Natural killer cell (primary cell): Measurements from ENCODE around the gene HCAR1. TPM values are rescaled to one million over a fixed set of nuclear protein-coding genes. Genes with fewer than 3 reads are reported as not detected.

Source experiments
- ATAC-seq, 3 donors: fragments of 150-1000 bp in 2 of 3; fragments of 200-7000 bp in 1 of 3; cut with Tn5 transposase; 1 replicate in 1 of 3; 2 replicates in 2 of 3; pipeline ENCODE4 v1.10.0; 2021; ENCODE audit warnings: mild to moderate bottlenecking in 2 of 3, moderate library complexity in 2 of 3
- DNase-seq, 2 donors: peaks; one replicate each; pipeline versions ENCODE4 v3.0.0 to v3.0.0-alpha.2; 2013 to 2021; ENCODE audit warnings: mixed read lengths in 1 of 2
- H3K27ac ChIP-seq: one replicate; pipeline ENCODE4 v1.5.1; 2013; ENCODE audit warnings: mild to moderate bottlenecking, low read length
- H3K27me3 ChIP-seq: one replicate; pipeline ENCODE4 v1.6.1; 2013; ENCODE audit warnings: low read length; ENCODE audit not compliant: control insufficient read depth, insufficient read depth
- H3K36me3 ChIP-seq: one replicate; pipeline ENCODE4 v1.6.1; 2013; ENCODE audit warnings: low read length; ENCODE audit not compliant: control insufficient read depth, insufficient read depth
- H3K4me1 ChIP-seq: one replicate; pipeline ENCODE4 v1.6.1; 2013; ENCODE audit warnings: low read length; ENCODE audit not compliant: control insufficient read depth, insufficient read depth
- H3K4me3 ChIP-seq: one replicate; pipeline ENCODE4 v1.5.1; 2013; ENCODE audit warnings: low read length
- H3K9me3 ChIP-seq: one replicate; pipeline ENCODE4 v1.6.1; 2013; ENCODE audit warnings: low read length; ENCODE audit not compliant: control insufficient read depth, insufficient read depth
- H3K27ac Mint-ChIP-seq, 2 donors: one replicate each; pipeline ENCODE4 v1.8.0; 2022; ENCODE audit warnings: mild to moderate bottlenecking in 2 of 2, mixed read lengths in 2 of 2, moderate library complexity in 1 of 2
- H3K27me3 Mint-ChIP-seq, 2 donors: one replicate each; pipeline ENCODE4 v1.8.0; 2022; ENCODE audit warnings: low read depth in 2 of 2, mixed read lengths in 2 of 2
- H3K36me3 Mint-ChIP-seq: one replicate; pipeline ENCODE4 v1.8.0; 2022; ENCODE audit warnings: mixed read lengths
- H3K4me1 Mint-ChIP-seq, 2 donors: one replicate each; pipeline ENCODE4 v1.8.0; 2022; ENCODE audit warnings: mixed read lengths in 2 of 2
- H3K4me3 Mint-ChIP-seq: one replicate; pipeline ENCODE4 v1.8.0; 2022; ENCODE audit warnings: mild to moderate bottlenecking, moderate library complexity, mixed read lengths
- H3K9me3 Mint-ChIP-seq, 2 donors: one replicate each; pipeline ENCODE4 v1.8.0; 2022; ENCODE audit warnings: mixed read lengths in 2 of 2
- CTCF ChIP-seq: fragments of 200-600 bp; IDR thresholded peaks from one replicate; pipeline ENCODE4 v1.8.0; 2022; ENCODE audit warnings: antibody characterized with exemption
- WGBS: methylation state at CpG from one replicate; pipeline ENCODE4 v1.1.7; 2013; ENCODE audit warnings: missing lambda C conversion rate; ENCODE audit not compliant: insufficient coverage; 5-methylcytosine and 5-hydroxymethylcytosine counted together
- intact Hi-C: fragments of 100-400 bp; cut with micrococcal nuclease; formaldehyde crosslinking; loops from one replicate; pipeline ENCODE4 v1.14.2; 2022
- total RNA-seq, 4 donors: library from RNA; stranded (reverse); fragments of 120-200 nt in 1 of 4; gene quantifications; one replicate each; pipeline versions ENCODE4 v1.2.3 to v1.2.4, GENCODE V29; 2013 to 2022

HCAR1 gene, protein sequence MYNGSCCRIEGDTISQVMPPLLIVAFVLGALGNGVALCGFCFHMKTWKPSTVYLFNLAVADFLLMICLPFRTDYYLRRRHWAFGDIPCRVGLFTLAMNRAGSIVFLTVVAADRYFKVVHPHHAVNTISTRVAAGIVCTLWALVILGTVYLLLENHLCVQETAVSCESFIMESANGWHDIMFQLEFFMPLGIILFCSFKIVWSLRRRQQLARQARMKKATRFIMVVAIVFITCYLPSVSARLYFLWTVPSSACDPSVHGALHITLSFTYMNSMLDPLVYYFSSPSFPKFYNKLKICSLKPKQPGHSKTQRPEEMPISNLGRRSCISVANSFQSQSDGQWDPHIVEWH
- total RNA-seq = under 1 TPM in 1 of 3 donors, not detected in 2; 0.15 TPM
- not detected for total RNA-seq (2013)

GRCh38 chr12:122730215-122731014, at the start of gene HCAR1:
TSS of gene HCAR1 (minus strand) at chr12:122730844. CDS start at chr12:122730339, 505 bp downstream.
- Mint-ChIP-seq H3K4me3 (no peak within 1 kb of the TSS), H3K27ac (no peak within 1 kb of the TSS), H3K4me1 (no peaks in the 10 kb centered on the region), H3K27me3 (peaks cover 0 to 9% of the 10 kb centered on the region in 2 donors), H3K36me3 (no peaks in the 10 kb centered on the region), H3K9me3 (no peaks in the 10 kb centered on the region)
- Histone ChIP-seq H3K27me3 (no peaks in the 10 kb centered on the region), H3K4me1 (peaks cover 2% of the 10 kb centered on the region), H3K4me3 (no peak within 1 kb of the TSS), H3K36me3 (no peaks in the 10 kb centered on the region), H3K9me3 (no peaks in the 10 kb centered on the region), H3K27ac (no peak within 1 kb of the TSS)
- intact Hi-C loops = no loop called here
- peak in 1 of 3 donors; percentile 45 for ATAC-seq
- TF ChIP-seq CTCF = no peak
- WGBS = 77% methylated on average over 32 of the region's 32 CpGs
- DNase-seq = peak in 1 of 2 donors; percentile 48

GRCh38 chr12:122757568-122757967, 26.9 kb upstream of the HCAR1 start:
- no peak for TF ChIP-seq CTCF
- H3K4me1 ChIP-seq = peaks cover 12% of the 10 kb centered on the region
- Mint-ChIP-seq H3K4me1 (peaks cover 24 to 40% of the 10 kb centered on the region in 2 donors), H3K27ac (peak overlapping the region in 1 of 2 donors; percentile 56), H3K36me3 (no peaks in the 10 kb centered on the region), H3K27me3 (no peaks in the 10 kb centered on the region), H3K4me3 (no peak overlapping the region), H3K9me3 (no peaks in the 10 kb centered on the region)
- no peak overlapping the region for H3K4me3 ChIP-seq
- WGBS = 88% methylated on average over 1 of the region's 1 CpG
- H3K9me3 ChIP-seq = no peaks in the 10 kb centered on the region
- DNase-seq (no peak), ATAC-seq (no peak)
- no peak overlapping the region for H3K27ac ChIP-seq
- H3K36me3 ChIP-seq = peaks cover 60% of the 10 kb centered on the region
- intact Hi-C loops = no loop called here
- no peaks in the 10 kb centered on the region for H3K27me3 ChIP-seq

DNA sequence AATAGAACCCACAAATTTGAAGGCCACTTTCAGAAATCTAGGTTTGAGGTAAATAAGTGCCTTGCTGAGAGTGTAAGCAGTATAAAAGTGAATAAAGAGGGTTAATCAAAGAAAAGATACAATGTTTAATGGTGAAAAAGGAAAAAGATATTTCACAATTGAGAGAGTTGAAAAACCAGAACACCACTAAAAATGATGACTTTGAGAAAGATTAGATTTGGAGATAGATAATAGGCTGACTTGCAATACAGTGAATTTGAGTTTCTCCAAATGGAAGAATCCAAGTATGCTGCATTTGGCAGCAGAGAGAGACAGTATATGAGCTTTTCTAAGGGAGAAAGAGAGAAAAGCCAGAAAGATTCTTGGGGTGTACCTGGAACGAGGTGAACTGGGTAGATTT, 24.1 kb upstream of the HCAR1 start:
- no peak for DNase-seq
- Histone ChIP-seq H3K27me3 (no peaks in the 10 kb centered on the region), H3K9me3 (no peaks in the 10 kb centered on the region), H3K36me3 (peaks cover 47% of the 10 kb centered on the region), H3K4me1 (peaks cover 15% of the 10 kb centered on the region), H3K27ac (no peak overlapping the region), H3K4me3 (no peak overlapping the region)
- H3K9me3 Mint-ChIP-seq = no peaks in the 10 kb centered on the region
- no peaks in the 10 kb centered on the region for H3K27me3 Mint-ChIP-seq
- H3K4me1 Mint-ChIP-seq = peaks cover 32 to 40% of the 10 kb centered on the region in 2 donors
- no peak for ATAC-seq
- peak overlapping the region; percentile 9 to 82 for H3K27ac Mint-ChIP-seq
- no peak for TF ChIP-seq CTCF
- 100% methylated on average over 1 of the region's 1 CpG for WGBS
- H3K4me3 Mint-ChIP-seq = no peak overlapping the region
- intact Hi-C loops = loop anchor here (5.0 kb wide), 1 partner anchor 227 kb away; the partner anchor contains the start of genes KNTC1 and RSRC2
- H3K36me3 Mint-ChIP-seq = no peaks in the 10 kb centered on the region
